Anterior cingulate cortex (tissue), 58 donors: ENCODE measurements around the gene UXS1.

Experiments used
- DNase-seq, 58 donors: peaks; one replicate each; lab custom pipeline; 2025; lab: John Stamatoyannopoulos, UW

UXS1 gene

DNA sequence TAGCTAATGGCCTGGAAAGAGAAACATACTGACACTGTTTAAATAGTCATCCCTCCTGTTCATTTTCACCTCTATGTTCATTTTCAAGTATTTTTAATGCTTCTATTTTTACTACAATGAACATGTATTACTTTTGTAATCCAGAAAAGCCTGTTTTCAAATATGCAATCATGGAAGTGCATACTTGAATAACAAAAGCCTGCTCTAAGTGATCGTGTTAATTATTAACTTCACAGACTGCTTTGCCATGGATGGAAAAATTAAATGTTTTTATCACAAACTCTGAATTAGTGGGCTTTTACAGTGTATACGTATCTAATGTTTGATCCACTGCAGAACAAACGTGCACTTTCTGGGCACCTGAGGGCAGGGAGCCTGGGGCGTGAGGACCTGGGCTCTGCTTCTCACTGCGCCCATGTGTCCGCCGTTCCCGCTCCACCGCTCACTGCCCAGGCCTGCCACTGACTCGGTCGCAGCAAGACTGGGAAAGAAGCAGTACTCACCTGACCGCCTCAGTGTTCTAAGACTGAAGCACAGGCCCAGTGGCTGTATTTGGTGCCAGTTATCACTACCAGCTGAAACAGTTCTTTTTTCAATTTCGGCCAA is 80.6 kb downstream of the UXS1 start:
- no peak for DNase-seq

DNA sequence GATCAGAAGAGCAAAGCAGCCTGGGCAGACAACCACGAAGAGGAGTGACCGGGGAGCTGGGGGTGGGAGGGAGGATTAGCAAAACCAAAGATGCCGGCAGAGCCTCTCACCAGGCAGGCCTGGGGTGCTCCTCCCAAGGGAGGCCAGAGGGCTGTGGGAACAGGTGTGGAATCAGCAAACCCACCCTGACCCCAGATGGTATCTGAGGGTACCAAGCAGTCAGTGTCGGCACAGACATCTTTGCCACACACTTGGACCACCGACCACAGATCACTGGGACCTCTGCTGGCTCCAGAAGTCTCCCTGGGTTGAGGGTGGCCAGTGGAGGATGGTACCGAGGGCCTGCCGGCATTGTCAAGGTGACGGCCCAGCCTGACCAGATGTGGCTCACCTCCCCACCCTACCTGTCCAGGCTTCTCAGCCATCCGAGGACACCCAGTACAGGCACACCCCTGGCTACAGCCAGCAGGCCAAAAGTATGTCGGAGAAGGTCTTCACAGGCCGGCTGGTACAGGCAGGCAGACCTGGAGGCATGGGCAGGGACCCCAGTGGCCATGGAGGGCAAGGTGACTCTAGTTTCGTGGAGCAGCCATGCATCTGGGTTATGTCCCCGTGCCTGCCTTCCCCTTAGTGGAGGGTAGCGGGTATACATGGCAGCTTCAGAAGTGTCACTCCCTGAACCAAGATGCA is 82.1 kb downstream of the UXS1 start:
- DNase-seq: no peak

DNA sequence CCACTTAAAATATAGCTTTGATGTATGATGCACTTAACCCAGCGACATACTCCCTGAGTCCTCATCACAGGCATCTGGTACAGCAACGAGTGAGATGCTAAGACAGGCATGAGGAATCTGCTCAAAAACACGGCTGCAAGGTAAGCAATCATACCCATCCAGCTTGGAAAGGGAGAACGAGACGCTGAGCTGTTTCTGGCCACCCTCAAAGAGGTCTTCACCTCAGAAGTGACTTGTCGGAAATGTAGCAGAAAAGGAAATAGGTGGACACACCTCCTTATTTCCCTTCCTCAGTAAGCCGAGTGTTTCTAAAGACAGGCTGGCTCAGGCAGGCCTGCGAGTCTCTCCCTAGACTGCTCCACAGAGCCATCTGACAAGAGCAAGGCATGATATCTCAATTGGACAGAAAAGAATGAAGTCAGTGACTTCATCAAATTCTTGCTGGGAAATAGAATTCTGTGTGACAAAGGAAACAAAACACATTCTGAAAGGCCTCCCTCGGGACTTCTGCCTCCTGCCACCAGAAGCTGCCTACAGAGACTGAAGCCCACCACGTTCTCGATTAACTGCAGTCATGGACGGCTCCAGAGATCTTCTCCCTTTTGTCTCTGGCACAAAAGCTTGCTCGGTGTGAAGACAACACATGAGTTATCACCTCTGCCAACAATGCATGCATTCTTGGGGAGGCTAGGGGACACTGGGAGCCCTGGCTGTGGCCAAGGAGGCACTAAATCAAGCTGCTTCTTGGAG is 84.3 kb downstream of the UXS1 start:
- no peak for DNase-seq

DNA sequence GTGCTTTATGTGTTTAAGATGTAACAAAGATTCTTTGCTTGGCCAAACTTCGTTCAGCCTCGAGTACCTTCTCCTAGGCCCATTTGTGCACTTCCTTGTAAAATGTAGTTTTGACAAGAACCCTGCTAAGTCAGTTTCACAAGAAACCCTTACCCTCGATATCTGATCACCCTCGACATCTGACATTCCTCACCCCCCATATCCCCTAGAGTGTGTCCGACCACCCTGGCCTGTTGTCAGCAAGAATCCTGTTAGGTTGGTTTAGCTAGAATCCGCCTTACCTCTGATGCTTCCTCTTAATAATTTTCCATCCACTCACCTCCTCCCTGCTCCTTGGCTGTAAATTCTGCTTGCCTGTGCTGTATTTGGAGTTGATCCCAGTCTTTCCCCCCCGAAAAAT is 85.3 kb downstream of the UXS1 start:
- DNase-seq: no peak

DNA sequence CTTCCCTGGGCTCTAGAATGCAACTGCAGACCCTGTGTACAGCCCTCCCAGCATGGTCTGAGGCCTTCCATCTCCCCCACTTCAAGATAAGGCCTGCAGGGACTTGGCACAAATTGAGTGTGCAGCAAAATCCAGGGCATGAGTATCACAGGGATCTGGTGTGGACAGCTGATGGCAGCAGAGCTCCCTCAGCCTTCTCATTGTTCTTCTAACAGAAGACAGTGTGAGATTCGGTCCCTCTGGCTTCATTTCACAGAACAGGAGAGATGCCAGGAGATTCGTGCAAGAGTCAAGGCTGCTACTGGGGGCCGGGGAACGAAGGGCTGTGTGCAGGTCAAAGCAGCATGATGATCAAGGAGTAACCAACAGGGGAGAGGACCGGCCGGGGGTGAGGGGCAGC is 85.8 kb downstream of the UXS1 start:
- DNase-seq: peak in 32 of 58 donors; percentile 3 to 74 (median 24)

DNA sequence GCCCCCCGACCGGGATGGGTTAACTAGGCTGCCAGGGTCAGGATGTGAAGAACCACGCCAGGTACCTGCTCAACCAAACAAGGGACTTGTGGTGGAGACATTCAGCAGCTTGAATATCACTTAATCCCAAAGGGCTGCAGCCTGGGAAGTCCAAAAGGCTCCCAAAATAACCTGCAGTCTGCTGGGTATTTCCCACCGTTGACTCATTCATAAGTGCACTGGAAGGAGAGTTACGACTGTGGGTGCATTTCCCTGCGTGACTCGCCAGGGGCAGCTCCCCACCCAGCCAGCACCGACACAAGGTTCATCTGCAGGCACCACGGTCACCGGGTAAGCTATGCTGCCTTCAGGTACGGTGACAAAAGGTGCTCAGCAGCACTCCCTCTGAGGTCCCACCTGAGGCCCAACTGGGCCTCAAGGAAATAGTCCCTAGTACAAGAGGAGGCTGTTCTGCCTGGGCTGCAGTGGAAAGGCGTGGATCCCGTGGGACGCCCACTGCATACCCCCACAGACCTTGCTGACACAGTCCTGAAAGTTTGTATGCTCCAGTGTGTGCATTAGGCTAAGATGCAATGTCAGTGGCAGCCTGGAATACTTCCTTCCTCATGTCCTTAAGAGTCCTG is 86.5 kb downstream of the UXS1 start:
- no peak for DNase-seq

DNA sequence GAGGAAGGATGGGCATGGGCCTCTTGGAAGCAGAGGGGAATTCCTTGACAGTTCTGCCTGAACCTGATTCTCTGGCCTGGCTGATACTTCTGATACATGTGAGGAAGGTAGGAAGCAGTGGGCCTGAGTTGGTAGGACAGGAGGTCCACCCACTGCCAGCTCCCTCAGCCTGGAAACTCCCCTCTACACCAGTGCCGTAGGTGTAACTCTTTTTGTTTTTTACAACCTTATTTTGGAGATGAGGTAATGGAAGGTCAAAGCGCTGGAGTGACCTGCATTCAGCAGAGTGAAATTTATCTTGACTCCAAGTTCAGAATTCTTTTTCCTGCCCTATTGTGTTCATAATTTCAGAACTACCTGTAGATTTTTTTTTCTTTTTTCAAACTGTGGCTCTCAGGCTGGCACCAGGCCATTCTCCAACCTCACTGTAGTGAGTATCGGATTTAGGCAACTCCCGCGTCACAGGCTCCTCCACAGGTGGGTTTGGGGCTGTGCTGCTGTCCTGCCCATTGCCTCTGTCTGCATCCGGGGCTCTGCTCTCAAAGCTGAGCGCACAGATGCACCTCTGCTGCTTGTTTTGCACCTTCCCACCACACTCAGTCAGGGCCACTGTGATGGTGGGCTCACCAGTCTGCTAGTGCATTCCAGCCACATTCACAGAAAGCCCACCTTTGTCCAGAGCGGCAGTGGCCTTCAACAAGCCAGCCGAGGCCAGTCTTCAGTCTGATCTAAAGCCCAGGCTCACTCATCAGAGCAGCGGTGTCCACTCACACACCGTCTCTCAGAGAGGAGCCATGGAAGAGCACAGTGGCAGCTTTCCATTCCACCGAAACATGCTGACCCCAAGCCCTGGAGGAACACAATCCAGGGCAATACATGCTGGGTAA is 87.2 kb downstream of the UXS1 start:
- no peak for DNase-seq

DNA sequence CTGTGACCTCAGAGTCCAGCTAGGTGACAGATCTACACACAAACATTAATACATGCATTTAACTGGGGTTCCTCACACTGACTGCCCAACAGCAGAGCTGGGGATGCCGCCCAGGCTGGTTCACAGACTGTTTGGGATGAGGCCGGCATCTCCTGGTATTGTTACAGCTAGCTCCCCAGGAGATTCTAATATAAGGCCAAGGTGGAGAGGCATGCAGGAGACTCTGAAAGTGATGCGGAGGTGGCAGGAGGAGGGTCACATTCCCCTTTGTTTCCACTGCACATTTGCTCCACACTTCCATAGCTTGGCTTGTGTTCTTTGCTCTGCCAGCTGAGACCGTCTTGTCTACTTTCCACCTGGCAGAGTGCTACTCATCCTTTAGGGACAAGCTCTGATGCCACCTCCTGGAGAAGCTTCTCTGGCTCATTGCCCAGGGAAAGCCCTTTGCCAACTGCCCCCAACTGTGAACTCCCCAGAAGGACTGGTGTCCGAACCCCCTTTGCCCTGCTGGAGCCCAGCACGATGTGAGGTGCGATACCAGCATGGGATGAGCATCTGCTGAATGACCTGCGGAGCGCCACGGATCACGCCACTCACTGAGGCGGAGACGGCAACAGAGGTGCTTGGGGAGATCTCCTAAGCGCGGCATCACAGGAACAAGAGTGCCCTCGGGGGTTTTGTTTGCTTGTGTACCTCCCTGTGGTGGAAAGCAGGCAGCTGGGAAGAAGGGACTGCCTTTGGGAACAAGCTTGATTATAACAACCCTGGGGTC is 88.8 kb downstream of the UXS1 start:
- DNase-seq: no peak

DNA sequence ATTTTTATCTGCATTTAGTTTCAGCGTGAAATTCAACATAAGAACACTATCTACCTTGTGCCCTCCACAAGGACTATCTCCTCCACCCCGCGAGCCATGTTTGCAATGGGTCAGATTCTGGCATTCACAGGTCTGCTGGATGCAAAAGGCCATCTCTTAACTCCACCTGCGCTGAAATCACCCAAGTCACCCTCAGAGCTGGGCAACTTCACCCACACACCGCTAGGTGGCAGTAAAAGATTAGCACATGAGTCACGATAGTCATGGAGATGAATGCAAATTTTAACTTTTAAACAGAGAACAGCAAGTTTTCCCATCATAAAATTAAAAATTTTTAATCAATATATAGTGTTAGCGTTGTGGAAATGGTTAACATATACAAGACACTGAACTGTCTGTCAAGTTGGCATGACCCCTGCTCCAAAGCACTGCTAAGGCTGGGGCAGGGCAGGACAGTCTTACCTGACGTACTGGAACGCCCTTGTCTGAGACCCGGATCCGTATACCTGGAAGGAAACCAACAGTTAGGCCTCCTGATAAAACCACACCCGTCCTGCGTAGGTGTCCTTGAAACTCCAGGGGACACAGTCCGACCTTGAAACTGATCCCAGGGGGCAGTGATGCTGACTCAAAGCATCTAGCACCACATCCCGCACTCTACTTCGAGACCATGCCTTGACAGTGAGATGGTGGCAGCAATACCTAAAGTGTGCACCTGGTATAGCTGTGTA is 89.6 kb downstream of the UXS1 start:
- peak in 26 of 58 donors; percentile 4 to 64 (median 20) for DNase-seq

DNA sequence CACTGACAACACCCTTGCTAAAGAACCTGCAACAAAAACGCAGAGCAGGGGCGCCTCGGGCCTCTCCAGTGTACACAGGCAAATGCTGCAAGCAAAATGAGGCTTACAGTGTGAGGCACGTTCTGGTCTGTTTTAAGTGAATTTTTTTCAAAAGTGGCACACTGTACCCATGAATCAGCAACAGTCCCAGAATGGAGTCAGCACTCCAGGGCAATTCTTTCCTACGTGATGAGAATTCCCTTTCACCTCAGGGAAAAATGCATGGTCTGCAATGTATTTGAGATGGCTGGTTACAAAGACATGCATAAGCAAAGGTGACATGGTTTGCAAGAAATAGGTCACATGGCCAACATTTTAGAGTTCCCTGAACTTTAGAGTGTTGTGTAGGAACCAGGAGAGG is 94.4 kb downstream of the UXS1 start:
- DNase-seq: no peak

DNA sequence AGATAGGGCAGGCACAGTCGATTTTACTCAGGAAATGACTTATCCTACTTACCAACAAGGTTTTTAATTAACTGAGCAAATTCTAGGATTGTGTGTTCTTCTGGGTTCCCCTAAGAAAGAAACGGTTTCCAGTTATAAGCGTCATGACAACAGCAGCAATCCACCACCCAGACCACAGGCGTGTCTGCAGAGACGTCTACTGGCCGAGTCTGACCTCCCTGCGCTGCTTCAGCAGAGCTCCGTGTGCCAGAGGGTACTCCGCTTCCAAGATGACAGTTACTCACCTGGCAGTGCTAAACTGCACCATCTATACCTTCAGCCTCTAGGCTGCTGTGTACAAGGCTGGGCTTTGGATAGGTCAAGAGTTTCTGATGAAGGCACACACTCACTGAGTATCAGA is 95.4 kb downstream of the UXS1 start:
- no peak for DNase-seq

DNA sequence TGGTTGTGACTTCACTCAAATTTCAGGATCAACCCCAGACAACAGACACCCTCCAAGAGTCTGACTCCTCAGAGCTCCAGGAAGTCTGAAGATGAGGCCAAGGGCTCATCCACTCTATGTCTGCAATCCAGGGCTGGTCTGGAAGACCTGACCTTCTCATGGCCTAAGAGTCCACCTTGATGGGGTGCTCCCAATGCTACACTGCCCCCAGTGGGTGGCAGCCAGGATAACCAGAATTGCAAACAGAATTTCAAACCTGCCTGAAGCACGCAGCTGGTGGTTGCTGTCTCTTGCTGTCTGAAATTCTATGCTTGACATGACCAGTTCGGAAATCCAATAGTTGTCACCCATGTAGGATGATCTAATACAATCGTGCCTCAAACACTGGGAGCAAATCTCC is 96.0 kb downstream of the UXS1 start:
- peak in 1 of 58 donors; percentile 10 for DNase-seq

DNA sequence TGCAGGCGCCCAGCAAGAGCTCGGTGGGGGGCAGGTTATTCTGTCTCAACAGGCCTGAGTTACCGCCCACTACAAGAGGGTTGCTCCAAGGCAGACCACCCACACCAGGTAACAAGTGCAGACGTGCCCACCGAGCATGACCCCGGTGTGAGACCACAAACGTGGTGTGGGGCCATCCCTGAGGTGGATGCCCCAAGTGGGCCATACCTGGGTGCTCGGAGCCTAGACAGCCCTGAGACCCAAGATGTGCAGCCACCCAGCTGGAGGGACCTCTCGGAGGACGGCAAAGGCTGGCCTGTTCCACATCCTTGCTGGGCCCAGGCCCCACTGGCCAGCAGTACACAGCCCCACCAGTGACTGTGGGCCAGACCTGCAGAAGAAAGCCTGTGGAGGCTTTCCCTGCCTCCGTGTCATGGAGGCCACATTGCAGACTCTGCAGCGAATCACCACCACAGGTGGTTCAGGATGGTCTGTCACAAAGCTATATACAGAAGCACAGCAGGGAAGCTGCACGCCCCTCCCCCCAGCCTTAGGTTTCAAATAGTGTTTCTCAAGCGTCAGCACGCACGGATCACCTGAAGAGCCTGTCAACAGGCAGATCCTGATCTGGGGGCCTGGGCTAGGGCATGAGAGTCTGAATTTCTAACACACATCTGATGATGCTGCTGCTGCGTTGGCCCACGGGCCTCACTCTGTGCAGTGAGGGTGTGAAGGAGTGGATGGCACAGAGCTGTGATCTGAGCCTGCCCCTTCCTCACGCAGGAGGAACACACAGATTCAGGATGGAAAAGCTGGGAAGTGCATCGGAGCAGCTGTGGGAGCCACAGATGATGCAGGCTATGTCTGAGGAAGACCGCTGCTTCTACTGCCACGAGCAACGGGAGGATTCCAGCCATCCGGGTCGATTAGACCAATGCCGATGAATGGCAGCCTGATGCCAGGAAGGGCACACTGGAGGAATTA is 96.8 kb downstream of the UXS1 start:
- no peak for DNase-seq

DNA sequence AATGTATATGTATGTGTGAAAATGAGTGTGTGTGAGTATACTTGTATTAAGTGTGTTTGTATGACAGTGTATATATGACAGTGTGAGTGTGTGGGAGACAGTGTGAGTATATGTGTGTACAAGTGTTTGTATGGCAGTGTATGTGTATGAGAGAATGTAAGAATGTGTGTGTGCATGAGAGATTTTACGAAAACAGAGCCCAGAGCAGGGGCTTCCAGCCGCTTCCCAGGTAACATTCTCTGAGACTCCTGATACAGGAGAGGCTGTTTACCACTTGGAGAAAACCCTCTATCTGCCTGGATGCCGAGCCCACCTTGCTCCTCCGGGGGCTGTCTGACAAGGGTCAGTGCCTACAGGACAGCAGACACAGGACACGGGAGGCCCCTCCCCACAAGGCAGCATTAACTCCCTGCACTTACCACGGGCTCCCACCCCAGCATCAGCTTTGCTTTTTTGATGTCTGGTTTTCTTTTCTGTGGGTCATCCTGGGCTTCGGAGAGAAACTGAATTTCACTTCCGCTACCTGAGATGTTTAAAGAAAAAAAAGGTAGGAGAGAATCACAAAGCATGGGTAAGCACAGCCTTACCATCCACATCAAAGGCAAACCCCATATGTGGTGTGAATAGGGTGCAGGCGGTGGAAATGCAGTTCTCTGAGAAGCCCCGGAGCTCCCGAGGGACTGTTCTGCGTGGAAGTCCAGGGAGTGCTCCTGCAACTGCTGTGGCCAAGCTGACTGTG is 97.6 kb downstream of the UXS1 start:
- no peak for DNase-seq

DNA sequence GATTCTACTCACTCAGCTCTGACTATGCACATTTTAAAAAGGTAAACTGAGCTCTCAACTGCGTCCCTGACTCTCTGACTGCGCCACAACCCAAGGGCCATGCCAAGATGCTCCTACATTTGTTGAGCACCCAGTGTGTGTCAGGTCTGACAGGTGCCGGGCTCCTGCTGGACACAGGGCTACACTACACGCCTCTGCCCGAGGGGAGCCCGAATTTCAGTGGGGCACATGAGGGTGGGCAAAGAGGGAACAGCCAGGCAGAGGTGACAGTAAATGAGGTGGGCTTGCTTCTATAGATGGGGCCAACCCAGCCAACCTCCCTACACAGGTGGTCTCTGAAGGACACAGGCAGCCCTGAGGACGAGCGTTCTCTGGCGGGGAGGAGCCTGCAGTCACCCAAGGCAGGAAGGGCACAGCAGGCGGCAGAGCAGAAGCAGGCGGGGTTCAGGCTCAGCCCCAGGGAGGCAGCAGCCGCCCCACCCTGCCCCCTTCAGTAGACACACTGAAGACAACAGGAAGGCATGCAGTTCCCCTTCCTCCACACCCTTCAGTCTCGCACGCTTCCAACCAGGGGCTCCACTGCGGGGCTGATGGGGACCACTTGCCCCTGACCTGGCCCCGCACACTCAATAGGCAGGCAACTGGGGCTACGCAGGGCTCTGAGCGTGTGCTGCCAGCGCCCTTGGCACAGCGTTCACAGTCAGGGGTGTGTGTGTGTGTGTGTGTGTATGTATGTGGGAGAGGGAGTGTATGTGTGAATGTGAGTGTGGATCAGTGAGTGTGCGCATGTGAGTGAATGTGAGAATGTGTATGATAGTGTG is 98.4 kb downstream of the UXS1 start:
- DNase-seq: no peak
